GM18858 (cell line): ENCODE data around the gene HEXB.
"Not testable (repeated sequence)": the region's sequence is repeated elsewhere in the genome, so short reads cannot be mapped to it uniquely, and the experiment has no call there.

Source experiments
- ATAC-seq: cut with Tn5 transposase; IDR thresholded peaks from one replicate; pipeline ENCODE4 v1.9.1; 2021; ENCODE audit not compliant: unreplicated experiment

HEXB gene

DNA sequence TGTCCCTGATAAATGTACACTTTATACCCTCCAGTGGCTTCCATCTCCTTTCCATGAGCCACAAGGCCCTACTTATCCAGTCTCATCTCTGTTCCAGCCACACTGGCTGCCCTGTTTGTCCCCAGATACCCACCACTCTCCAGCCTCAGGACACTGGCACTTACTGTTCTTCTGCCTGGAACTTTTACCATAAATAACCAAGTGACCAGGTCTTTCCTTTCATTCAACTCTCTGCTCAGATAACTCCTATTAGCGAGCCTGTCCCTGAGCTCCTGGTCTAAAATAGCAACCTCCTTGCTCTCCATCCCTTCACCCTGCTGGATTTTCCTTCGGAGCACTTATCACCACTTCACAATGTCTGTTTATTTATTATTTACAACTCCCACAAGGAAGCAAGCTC lies 27.9 kb upstream of the HEXB start:
- ATAC-seq = no peak

DNA sequence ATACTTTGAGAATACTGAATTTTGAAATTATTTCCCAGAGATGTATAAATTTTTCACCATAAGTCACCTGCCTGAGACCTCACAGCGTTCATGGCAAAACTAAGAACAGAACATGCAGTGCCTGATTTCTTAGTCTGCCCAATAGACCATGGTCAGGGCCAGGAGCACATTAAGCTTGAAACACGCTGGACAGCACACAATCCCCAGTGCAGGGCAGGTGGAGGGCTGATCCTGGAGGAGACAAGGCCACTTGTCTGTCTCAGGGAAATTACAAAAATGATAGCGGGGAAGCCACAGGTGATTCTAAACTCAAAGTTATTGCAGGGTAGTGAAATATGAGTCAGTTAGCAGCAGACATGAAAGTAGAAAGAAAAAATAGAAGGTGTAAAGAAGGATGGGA lies 25.9 kb upstream of the HEXB start:
- no peak for ATAC-seq

DNA sequence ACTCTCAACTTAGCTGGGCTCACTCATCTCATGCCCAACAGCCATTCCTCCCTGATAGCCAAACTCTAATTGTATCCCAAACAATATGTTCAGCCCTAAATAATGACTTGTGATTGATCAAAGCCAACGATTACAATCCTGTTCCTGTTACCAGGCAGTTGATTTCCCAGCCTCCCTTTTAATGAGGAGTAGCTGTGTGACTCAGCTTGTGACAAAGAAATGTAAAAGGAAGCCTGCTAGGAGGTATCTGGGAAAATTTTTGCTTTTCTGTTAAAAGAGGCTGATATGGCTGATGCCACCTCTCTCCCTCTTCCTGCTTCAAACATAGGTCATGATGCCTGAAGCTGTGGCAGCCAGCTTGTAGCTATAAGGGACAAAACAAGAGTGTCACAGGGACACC lies 24.9 kb upstream of the HEXB start:
- ATAC-seq = no peak

DNA sequence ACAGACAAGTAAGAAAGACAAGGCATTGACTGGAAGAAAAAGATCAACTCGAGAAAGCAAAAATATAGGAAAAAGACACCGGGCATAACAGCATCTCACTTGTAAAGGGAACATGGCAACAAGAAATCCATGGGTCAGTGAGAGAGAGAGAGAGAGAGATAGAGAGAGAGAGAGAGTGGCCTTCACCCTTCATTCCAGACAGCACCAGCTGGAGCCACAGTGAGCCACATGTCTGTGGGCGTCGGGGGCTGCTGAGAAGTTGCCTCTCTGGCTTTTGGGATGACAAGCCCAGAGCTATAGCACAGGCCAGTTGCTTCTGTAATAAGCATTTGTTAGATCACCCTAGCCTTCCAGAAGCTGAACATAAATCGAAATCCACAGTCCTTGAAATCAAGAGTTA lies 24.2 kb upstream of the HEXB start:
- no peak for ATAC-seq

DNA sequence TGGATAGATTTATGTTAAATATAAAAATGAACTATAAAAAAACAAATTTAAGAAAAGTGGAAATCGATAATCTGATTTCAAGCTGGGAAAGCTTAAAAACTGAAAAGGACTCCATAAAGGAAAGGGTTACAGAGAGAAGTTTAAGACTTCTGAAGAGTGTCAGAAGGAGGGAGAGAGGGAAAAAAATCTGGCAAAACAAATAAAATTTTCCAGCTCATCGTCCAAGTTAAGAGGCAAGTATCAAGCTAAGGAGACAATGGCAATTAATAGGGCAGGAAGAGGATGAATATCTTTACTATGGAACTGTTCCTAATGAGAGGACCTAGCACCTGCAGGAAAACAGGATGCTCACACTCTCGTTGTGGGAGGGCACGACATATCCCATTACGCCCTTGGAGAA lies 20.5 kb upstream of the HEXB start:
- ATAC-seq = no peak

DNA sequence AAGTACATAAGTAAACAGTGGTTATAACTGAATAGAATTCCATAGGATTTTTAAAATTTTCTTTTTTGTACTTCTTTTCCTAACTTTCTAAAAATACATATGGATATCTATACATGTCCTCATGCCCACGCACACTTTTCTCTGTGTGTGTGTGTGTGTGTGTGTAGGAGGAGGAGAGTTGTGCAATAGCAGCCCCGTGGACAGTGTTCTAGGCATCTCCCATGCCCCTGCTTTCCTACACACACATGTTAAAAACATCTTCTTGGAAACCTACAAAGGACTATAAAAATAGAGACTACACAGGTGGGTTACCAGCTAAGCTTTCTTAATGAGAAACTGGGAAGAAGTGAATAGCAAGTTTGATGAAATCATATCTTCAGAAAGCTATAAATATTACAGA lies 19.8 kb upstream of the HEXB start:
- ATAC-seq = no peak

DNA sequence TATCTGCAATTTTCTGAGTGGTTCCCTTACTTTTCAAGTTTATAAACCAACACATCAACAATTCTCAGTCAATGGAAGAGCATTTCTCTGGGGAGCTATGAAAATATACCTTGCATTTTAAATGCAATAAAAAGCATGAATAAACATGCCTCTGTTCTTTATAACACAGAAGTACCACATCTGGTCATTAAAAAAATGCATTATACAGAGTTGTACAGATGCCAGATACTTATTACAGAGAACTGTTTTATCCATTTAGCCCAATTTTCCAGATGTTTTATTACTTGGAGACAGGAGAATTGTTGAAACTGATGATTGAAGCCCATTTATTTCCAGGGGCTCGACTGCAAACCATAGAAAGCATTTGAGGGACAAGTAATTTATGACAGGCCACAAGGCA lies 19.2 kb upstream of the HEXB start:
- no peak for ATAC-seq

DNA sequence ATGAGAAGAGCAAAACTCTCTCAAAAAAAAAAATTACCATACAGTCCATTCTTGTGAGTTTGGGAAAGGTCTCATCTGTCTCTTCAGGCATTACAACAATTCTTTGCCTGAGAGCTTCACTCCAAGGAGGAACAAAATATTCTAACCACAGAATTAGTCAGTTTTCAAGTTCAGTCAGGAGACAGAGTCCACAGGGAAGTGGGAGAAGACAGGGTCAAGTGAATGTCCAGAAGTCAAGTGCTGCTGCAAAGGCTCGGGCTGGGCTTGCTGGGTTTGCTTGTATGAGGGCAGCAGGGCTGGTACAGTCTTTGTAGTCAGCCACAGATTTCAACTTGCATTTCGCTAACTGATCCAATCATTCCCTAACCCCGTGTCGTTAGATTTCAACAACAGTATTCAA lies 17.6 kb upstream of the HEXB start:
- no peak for ATAC-seq

DNA sequence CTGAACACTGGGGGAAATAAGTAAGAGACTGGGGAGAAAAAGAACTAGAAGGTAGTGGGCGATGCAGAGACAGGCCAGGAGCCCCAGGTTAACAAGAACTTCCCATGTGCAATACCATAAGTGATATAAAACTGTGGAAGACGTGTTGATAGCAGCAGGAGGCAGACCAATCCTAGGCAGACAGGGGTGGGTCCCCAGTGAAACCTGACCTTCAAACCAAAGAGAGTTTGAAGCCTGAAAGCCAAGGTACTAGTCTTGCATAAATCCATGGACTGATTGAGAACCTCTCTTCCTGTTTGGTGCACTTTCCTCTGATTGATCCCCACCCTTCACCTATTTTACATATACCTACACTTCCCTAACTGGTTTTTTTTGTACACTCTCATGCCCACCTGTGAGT lies 15.2 kb upstream of the HEXB start:
- ATAC-seq = no peak

DNA sequence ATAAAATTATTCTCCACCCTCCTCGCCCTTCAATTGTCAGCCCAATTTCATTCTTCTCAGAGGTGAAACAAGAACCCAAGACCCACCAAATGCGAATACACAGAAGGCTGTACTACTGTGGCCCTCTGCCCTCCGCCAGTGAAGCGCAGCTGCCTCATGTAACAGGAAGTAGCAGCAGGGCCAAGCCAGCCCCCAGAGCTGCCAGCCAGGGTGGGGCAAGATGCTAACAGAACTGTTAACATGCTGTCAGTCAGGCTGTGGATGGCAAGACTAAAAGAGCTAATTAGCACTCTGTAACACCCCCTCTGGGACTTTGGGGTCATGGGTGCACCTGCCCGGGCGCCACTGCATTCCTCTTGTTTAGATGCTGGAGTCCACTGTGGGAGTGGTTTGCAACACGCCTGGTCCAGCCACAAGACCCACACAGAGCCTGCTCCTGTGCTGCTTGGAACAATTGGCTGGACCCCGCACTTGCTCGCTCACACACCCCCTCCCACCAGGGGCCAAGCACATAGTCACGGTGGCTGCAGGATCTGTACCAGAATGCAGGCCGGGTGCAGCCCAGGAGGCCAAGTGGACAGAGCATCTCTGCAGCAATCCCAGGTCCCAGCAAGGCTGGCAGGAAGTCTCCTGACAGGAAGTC lies 14.5 kb upstream of the HEXB start:
- no peak for ATAC-seq

DNA sequence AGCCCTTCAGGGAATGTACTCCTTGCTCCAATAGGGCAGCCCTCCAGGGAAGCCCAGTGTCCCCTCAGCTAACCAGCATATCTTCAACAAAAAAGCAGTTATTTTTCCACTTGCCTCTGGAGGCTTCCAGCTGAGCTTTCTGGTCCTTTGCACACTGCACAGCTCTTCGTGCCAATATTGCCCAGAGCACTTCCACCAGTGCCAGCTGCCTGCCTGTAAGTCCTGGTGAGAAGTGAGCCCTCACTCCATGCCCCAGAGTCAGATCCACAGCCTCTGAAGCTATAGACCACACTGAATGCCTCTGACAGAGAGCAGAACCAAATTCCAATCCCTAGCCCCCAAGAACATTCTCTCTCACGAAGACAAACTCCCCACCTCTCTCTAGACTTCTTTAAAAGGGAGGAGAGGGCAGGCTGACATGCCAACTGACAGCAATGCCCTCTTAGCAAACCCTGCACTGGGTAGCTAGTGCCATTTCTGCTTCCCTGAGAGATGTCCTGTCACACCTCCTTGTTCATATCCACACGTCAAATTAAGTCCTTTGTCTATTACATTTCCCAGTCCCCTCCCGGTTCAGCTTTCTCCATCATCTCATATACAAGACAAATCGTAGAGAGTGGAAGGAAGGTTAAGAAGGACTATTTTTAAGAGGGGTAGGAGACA lies 12.7 kb upstream of the HEXB start:
- no peak for ATAC-seq

DNA sequence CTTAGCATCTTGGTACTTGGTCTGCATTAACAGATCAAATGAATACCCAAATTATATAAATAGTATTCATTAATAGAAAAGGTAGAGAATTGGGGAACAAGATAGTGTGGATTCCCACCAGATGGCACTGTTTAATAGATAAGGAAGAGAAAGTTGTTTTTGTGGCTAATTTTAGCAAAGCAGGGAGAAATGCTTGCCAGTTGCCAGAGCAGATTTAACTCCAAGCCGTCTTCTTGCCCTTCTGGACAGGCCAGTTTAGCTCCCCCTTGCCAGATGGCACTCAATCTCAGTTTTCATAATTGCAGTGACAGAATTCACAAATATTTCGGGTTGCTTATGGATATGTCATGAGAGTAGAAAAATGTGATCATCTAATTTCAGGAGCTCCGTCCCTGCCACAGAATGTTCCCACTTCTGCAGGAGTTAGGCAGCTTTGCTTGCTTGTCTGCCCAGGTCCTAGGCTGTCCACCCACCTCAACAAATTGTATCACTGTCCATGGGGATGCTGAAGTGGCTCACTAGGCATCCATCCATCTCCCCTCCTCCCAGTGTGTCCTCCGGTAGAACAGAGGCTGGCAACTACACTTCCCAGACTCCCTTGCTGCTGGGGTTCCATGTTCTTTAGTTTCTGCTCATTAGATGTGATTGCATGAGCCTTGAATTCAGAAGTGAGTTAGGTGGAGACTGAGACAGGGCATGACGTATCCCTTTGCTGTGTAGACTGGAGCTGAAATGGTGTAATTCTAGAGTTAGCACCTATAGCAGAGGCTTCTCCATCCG lies 11.8 kb upstream of the HEXB start:
- no peak for ATAC-seq

DNA sequence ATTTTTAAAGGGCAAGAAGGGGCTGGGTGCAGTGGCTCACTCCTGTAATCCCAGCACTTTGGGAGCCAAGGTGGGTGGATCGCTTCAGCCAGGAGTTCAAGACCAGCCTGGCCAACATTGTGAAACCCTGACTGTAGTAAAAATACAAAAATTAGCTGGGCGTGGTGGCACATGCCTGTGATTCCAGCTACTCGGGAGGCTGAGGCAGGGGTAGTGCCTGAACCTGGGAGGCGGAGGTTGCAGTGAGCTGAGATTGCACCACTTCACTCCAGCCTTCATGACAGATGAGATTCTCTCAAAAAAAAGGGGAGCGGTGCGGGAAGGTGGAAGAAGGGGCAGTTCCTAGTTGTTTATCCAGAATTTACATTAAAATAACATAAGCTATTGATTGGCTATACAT lies 8.6 kb upstream of the HEXB start:
- not testable (repeated sequence) for ATAC-seq

DNA sequence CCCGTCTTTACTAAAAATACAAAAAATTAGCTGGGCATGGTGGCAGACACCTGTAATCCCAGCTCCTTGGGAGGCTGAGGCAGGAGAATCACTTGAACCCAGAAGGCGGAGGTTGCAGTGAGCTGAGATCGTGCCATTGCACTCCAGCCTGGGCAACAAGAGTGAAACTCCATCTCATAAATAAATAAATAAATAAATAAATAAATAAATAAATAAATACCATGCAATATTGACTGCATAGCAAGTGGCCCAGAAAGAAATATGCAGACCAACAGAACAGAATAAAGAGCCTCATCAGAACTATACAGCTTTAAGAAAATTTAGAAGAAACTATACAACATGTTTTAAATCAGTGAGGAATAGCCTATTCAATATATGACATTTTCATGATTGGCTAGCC lies 6.9 kb upstream of the HEXB start:
- ATAC-seq = not testable (repeated sequence)

DNA sequence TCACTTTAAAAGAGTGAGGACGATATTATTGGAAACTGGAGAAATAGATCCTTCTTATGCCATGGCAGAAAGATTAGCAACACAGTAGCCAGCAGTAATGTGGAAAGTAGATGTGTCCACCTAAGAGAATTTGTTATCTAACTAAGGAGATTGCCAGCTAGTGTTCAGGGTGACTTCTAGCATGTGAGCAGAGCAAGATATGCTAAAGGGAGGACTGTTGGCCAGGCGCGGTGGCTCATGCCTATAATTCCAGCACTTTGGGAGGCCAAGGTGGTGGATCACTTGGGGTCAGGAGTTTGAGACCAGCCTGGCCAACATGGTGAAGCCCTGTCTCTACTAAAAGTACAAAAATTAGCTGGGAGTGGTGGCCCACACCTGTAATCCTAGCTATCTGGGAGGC lies 5.7 kb upstream of the HEXB start:
- ATAC-seq = not testable (repeated sequence)

DNA sequence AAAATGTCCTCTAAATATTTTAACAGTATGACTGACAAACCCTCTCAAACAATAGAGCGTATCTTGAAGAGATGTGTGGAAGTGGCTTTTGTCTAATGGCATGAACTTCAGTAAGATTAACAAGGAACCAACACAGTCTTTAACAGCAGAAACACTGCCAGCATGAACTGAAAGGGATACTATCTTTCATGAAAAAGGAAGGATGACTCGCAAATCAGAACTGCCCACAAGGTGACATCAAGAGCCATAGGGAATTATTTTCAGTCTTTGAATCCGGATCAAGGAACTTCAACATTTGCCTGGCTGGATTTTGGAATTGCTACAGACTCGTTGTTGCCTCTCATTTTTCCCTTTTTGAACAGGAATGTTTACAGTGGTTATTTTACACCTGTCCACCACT lies 5.1 kb upstream of the HEXB start:
- ATAC-seq = no peak

DNA sequence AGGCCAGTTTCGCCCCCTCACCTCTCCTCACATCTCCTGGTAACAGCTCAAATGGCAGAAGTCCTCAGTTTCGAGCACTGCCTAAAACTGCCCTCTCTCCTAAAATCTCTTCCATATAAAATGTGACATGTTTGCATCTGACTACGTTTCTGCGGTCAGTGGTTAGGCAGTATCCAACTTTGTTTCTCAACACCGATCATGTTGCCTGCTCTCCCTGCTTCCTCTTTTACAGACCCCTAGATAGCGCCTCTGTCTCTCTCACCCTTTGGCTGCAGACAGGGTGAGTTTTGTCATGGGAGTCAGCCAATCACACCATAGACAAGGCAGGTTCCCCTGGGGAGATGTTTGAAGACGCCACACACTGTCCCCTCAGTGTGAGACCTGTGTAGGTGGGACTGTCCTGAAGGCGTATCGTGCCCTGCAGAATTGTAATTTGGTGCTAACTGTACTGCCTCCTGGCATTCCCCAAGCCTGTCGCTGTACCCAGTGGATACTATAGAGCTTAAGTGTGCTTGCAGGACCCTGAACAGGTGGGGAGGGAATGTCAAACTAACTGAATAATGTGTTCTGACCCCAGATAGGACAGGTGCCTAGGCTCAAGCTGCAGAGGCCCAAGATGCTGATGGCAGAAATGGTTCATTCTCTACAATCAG lies 1.1 kb downstream of the HEXB start:
- ATAC-seq = peak; percentile 62

DNA sequence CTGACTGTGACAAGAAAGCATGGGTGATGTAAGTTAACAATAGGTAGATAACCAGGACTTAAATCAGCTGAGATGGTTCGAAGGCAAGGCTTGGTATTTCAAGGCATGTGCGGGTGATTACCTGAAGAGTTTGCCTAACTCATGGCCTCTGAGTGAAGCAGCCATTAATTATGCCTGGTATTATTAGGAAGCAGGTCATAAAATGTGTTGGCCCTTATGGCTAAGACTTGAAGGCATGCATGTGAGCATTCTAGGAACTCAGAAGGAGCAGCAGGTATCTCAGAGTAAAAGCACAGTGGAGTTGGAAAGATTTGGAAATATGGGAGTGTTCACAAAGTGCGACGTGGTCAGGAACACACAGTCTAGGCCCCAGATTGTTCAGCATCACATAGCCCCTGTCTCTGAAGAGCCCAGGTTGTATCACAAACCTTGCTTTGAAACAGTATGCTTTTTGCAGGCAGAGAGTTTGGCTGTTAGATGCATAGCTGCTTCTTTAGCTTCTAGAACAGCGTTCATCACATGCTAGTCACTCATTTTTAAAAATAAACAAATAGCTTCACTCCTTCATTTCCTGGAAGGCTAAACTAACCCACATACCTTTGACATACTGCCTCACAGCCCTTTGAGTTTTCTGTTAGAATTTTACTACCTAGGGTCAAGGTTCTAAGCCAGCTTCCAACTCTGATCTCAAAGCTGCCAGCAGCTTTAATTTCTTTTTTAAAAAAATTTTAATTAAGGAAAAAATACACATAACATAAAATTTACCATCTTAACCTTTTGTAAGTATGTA lies 2.1 kb downstream of the HEXB start:
- no peak for ATAC-seq

DNA sequence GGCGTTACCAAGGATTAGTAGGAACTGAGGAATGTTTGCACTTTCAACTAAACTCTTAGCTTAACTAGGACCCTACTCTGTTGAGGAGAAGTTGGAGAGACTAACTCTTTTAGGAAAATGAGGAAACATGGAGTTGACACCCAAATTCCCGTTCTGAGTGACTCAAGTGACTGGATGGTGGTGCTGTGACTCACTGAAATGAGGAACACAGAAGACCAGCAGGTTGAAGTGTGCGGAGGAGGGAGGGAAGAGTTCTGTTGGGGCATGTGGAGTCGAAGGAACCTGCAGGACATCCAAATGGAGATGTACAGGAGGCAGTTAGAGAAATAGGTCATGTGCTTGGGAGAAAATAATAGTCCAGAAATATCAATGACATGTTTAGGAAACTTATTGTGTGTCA lies 8.2 kb downstream of the HEXB start:
- ATAC-seq = no peak

DNA sequence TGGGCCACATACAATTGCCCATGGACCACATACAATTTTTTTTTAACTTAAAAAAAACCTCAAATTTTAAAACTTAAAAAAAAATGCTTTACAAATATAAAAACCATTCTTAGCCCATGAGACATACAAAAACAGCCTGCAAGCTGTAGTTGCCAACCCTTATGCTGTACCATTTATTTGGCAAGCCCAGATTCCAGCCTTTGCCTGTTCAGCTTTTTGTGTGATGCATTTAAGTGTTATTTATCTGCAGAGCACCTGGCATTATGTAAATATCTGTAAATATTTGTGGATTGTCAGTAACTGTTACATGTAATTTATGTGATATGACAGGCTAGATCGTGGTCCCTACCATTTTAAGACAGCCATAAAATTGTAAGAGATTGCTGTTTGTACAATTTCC lies 32.6 kb downstream of the HEXB start:
- ATAC-seq = no peak

DNA sequence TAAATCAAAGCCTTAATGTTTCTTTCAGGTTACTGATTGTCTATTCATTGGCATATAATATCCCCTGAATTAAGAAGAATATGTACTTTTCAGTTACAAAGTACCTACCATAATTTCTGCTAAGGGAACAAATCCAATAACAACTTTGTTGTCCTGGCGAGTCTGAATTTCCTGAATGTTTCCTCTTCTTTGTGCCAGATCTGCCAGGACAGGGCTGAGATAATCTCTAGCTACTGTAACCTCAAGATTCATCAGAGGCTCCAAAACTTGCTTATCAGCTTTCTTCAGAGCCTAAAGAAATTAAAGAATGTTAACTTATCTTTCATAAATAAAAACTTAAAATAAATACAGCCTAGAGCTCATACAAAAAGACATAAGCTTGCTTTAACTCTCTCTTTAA lies 37.2 kb downstream of the HEXB start:
- no peak for ATAC-seq
